ENCODE measurements around the gene PACRG. TPM values are rescaled to one million over a fixed set of nuclear protein-coding genes. Genes with fewer than 3 reads are reported as not detected.

Gene PACRG
- total and polyA plus RNA-seq, 2 experiments from 2014 or later: 0.17 to 0.68 TPM

- no peak for TF ChIP-seq REST (IDR thresholded peaks at IDR 0.05; ENCODE audit: unreplicated experiment)
- no peak for TF ChIP-seq ETS1 (IDR thresholded peaks at IDR 0.05)
- TF ChIP-seq ZNF331 (CRISPR knock-in tag; IDR thresholded peaks at IDR 0.05; ENCODE audit: low read depth): no peak
- TF ChIP-seq EZH2phosphoT487 (IDR thresholded peaks at IDR 0.05; ENCODE audit: unreplicated experiment): no peak
- TF ChIP-seq NANOG (IDR thresholded peaks at IDR 0.05; ENCODE audit: borderline replicate concordance): no peak
- TF ChIP-seq ZNF114 (CRISPR knock-in tag; IDR thresholded peaks at IDR 0.05): no peak
- no peak for TF ChIP-seq STAT1 (IDR thresholded peaks at IDR 0.05; ENCODE audit: unreplicated experiment)
These were observed 367.1 kb downstream of the PACRG start (continued) for GRCh38 chr6:163094881-163095280.

GRCh38 chr6:163095401-163095800 lies 367.6 kb downstream of the PACRG start:
- H4K20me1 ChIP-seq (replicated peaks; ENCODE audit: insufficient read depth): no peaks in the 10 kb centered on the region
- no peaks in the 10 kb centered on the region; the same call in 1 of the 2 replicates for H3K36me3 ChIP-seq (ENCODE audit: insufficient read depth)
- peaks cover 36% of the 10 kb centered on the region for H3K4me1 Mint-ChIP-seq
- H3K9me2 ChIP-seq (ENCODE audit: insufficient read depth): peaks cover 7% of the 10 kb centered on the region
- H3K4me3 Mint-ChIP-seq: no peak overlapping the region
- H3K79me2 ChIP-seq (replicated peaks; ENCODE audit: insufficient read depth): no peaks in the 10 kb centered on the region
- ATAC-seq: no peak
- DNase-seq (ENCODE audit: low spot score): no peak
- H3K4me3 ChIP-seq: no peak overlapping the region
- H3K27ac Mint-ChIP-seq: no peak overlapping the region
- H3K4me2 ChIP-seq: no peak overlapping the region
- H3K36me3 Mint-ChIP-seq (ENCODE audit: low read depth): peaks cover 22% of the 10 kb centered on the region; the same call in 2 of the 3 replicates
- H3K9me3 Mint-ChIP-seq: peaks cover 18% of the 10 kb centered on the region
- H3K27ac ChIP-seq (ENCODE audit: low read depth): no peak overlapping the region
- H3K27me3 Mint-ChIP-seq (ENCODE audit: insufficient read depth, low read depth, poor library complexity): peaks cover 2% of the 10 kb centered on the region
- no peak overlapping the region for H2AFZ ChIP-seq
- peaks cover 29% of the 10 kb centered on the region for H3K4me1 ChIP-seq (ENCODE audit: insufficient read depth)
- TF ChIP-seq ZNF114 (CRISPR knock-in tag; IDR thresholded peaks at IDR 0.05) (no peak), ZNF331 (CRISPR knock-in tag; IDR thresholded peaks at IDR 0.05; ENCODE audit: low read depth) (no peak), ETS1 (IDR thresholded peaks at IDR 0.05) (no peak), REST (IDR thresholded peaks at IDR 0.05; ENCODE audit: unreplicated experiment) (no peak)
- H3K27me3 ChIP-seq (ENCODE audit: insufficient read depth): no peaks in the 10 kb centered on the region
- H3F3A ChIP-seq (replicated peaks; ENCODE audit: low read depth): no peaks in the 10 kb centered on the region
